GM19023 (cell line): ENCODE measurements around the gene FOXI2.

Experiments used
- ATAC-seq: cut with Tn5 transposase; IDR thresholded peaks from one replicate; pipeline ENCODE4 v1.9.1; 2021; ENCODE audit warnings: mild to moderate bottlenecking, moderate library complexity; ENCODE audit not compliant: unreplicated experiment

The FOXI2 gene

GRCh38 chr10:127736915-127737562, at the start of gene FOXI2:
Gene FOXI2 (plus strand): TSS chr10:127737185. CDS start chr10:127737274, 89 bp downstream.
- no peak for ATAC-seq

- no peak for ATAC-seq
These were observed 49.4 kb upstream of the FOXI2 start for GRCh38 chr10:127687548-127687947.

GRCh38 chr10:127690176-127690835, 46.7 kb upstream of the FOXI2 start:
- no peak for ATAC-seq

- ATAC-seq: peak; percentile 45
These were observed 42.3 kb upstream of the FOXI2 start for GRCh38 chr10:127694580-127695193.

GRCh38 chr10:127695431-127695830, 41.6 kb upstream of the FOXI2 start:
- ATAC-seq: no peak

GRCh38 chr10:127698886-127699285, 38.1 kb upstream of the FOXI2 start:
- ATAC-seq: no peak

- ATAC-seq: no peak
These were observed 37.7 kb upstream of the FOXI2 start for GRCh38 chr10:127699311-127699710.

- ATAC-seq: no peak
These were observed 34.7 kb upstream of the FOXI2 start for GRCh38 chr10:127702271-127702670.

- ATAC-seq: no peak
These were observed 21.7 kb upstream of the FOXI2 start for GRCh38 chr10:127715249-127715648.

- no peak for ATAC-seq
These were observed 21.1 kb upstream of the FOXI2 start for GRCh38 chr10:127715782-127716378.

GRCh38 chr10:127720142-127720541, 16.8 kb upstream of the FOXI2 start:
- no peak for ATAC-seq

GRCh38 chr10:127720903-127721302, 16.1 kb upstream of the FOXI2 start:
- no peak for ATAC-seq

- ATAC-seq: no peak
These were observed 2.2 kb upstream of the FOXI2 start for GRCh38 chr10:127734753-127735152.

- ATAC-seq: no peak
These were observed 1.8 kb upstream of the FOXI2 start for GRCh38 chr10:127735156-127735555.

GRCh38 chr10:127735723-127736221, 1.2 kb upstream of the FOXI2 start:
- ATAC-seq: no peak

GRCh38 chr10:127736222-127736914, 617 bp upstream of the FOXI2 start:
- no peak for ATAC-seq

GRCh38 chr10:127737563-127738511, 852 bp downstream of the FOXI2 start:
- ATAC-seq: no peak

- no peak for ATAC-seq
These were observed 1.8 kb downstream of the FOXI2 start for GRCh38 chr10:127738512-127739424.

- no peak for ATAC-seq
These were observed 2.9 kb downstream of the FOXI2 start for GRCh38 chr10:127739908-127740307.
